H9 (cell line): ENCODE results near the gene PKNOX2. TPM values are rescaled to one million over a fixed set of nuclear protein-coding genes. Genes with fewer than 3 reads are reported as not detected.

Experiments
- DNase-seq: peaks from one replicate; pipeline ENCODE4 v3.0.0-alpha.2; 2017
- H2AFZ ChIP-seq: one replicate; pipeline ENCODE4 v1.6.1; 2013; ENCODE audit warnings: mild to moderate bottlenecking, low read length, control low read depth, moderate library complexity
- H2AK5ac ChIP-seq: 2 replicates; pipeline ENCODE4 v1.6.1; 2013; ENCODE audit warnings: low read length, control low read depth, mixed read lengths; ENCODE audit not compliant: insufficient read length
- H2BK120ac ChIP-seq: one replicate; pipeline ENCODE4 v1.6.1; 2013; ENCODE audit warnings: low read depth, mild to moderate bottlenecking, low read length, control low read depth, inconsistent platforms; ENCODE audit not compliant: poor library complexity, severe bottlenecking
- H2BK12ac ChIP-seq: 2 replicates; pipeline ENCODE4 v1.6.1; 2013; ENCODE audit warnings: low read length, control low read depth, mixed read lengths, low read depth; ENCODE audit not compliant: insufficient read length
- H2BK15ac ChIP-seq: 2 replicates; pipeline ENCODE4 v1.6.1; 2013; ENCODE audit warnings: low read depth, low read length, control low read depth
- H2BK20ac ChIP-seq: one replicate; pipeline ENCODE4 v1.6.1; 2013; ENCODE audit warnings: low read depth, mild to moderate bottlenecking, low read length, control low read depth, inconsistent platforms; ENCODE audit not compliant: poor library complexity, severe bottlenecking
- H2BK5ac ChIP-seq: 2 replicates; pipeline ENCODE4 v1.6.1; 2013; ENCODE audit warnings: low read length, control low read depth, mixed read lengths; ENCODE audit not compliant: insufficient read length
- H3K14ac ChIP-seq: 2 replicates; pipeline ENCODE4 v1.6.1; 2013; ENCODE audit warnings: low read length, control low read depth; ENCODE audit not compliant: insufficient read depth
- H3K18ac ChIP-seq: 2 replicates; pipeline ENCODE4 v1.6.1; 2013; ENCODE audit warnings: low read depth, mild to moderate bottlenecking, mixed read lengths, low read length, control low read depth; ENCODE audit not compliant: insufficient read length
- H3K23ac ChIP-seq: 2 replicates; pipeline ENCODE4 v1.6.1; 2013; ENCODE audit warnings: low read length, control low read depth, mixed read lengths, low read depth; ENCODE audit not compliant: insufficient read length
- H3K23me2 ChIP-seq: 2 replicates; pipeline ENCODE4 v1.6.1; 2013; ENCODE audit warnings: low read depth, mild to moderate bottlenecking, mixed read lengths, low read length, control low read depth; ENCODE audit not compliant: insufficient read length, poor library complexity, severe bottlenecking
- H3K27ac ChIP-seq: 2 replicates; pipeline ENCODE4 v1.5.1; 2013; ENCODE audit warnings: low read length, control low read depth, mixed read lengths, low read depth; ENCODE audit not compliant: insufficient read length
- H3K27me3 ChIP-seq: 2 replicates; pipeline ENCODE4 v1.6.1; 2013; ENCODE audit warnings: low read length, control low read depth, inconsistent platforms; ENCODE audit not compliant: insufficient read depth
- H3K4ac ChIP-seq: 2 replicates; pipeline ENCODE4 v1.6.1; 2013; ENCODE audit warnings: low read depth, mild to moderate bottlenecking, control low read depth, inconsistent platforms, low read length, moderate library complexity
- H3K4me1 ChIP-seq: 2 replicates; pipeline ENCODE4 v1.6.1; 2013; ENCODE audit warnings: low read length, control low read depth, inconsistent platforms; ENCODE audit not compliant: insufficient read depth
- H3K4me2 ChIP-seq: 2 replicates; pipeline ENCODE4 v1.6.1; 2013; ENCODE audit warnings: low read length, control low read depth, mixed read lengths; ENCODE audit not compliant: insufficient read length, insufficient read depth
- H3K56ac ChIP-seq: 2 replicates; pipeline ENCODE4 v1.6.1; 2013; ENCODE audit warnings: low read depth, mild to moderate bottlenecking, mixed read lengths, low read length, control low read depth; ENCODE audit not compliant: insufficient read length
- H3K79me1 ChIP-seq: 2 replicates; pipeline ENCODE4 v1.6.1; 2013; ENCODE audit warnings: low read depth, mild to moderate bottlenecking, moderate library complexity, low read length, control low read depth, inconsistent platforms; ENCODE audit not compliant: insufficient read depth, poor library complexity, severe bottlenecking
- H3K79me2 ChIP-seq: 2 replicates; pipeline ENCODE4 v1.6.1; 2013; ENCODE audit warnings: low read length, control low read depth, inconsistent platforms; ENCODE audit not compliant: insufficient read depth
- H3K9ac ChIP-seq: 2 replicates; pipeline ENCODE4 v1.6.1; 2013; ENCODE audit warnings: low read length, control low read depth, mixed read lengths; ENCODE audit not compliant: insufficient read length; ENCODE audit errors: extremely low read depth
- H3K9me3 ChIP-seq: one replicate; pipeline ENCODE4 v1.6.1; 2013; ENCODE audit warnings: low read depth, low read length, inconsistent platforms; ENCODE audit not compliant: control insufficient read depth
- H3T11ph ChIP-seq: one replicate; pipeline ENCODE4 v1.6.1; 2013; ENCODE audit warnings: mild to moderate bottlenecking, low read length, control low read depth, inconsistent platforms
- H4K20me1 ChIP-seq: one replicate; pipeline ENCODE4 v1.6.1; 2013; ENCODE audit not compliant: control insufficient read depth, insufficient read length, insufficient read depth
- H4K5ac ChIP-seq: 2 replicates; pipeline ENCODE4 v1.6.1; 2013; ENCODE audit warnings: low read depth, mild to moderate bottlenecking, mixed read lengths, low read length, control low read depth; ENCODE audit not compliant: insufficient read length
- H4K8ac ChIP-seq: replicated peaks from 2 replicates; pipeline ENCODE4 v1.6.1; 2013; ENCODE audit warnings: low read length, control low read depth, mixed read lengths, low read depth; ENCODE audit not compliant: insufficient read length
- H4K91ac ChIP-seq: 2 replicates; pipeline ENCODE4 v1.6.1; 2013; ENCODE audit warnings: low read depth, mild to moderate bottlenecking, moderate library complexity, mixed read lengths, low read length, control low read depth; ENCODE audit not compliant: insufficient read length
- H3K27ac Mint-ChIP-seq, 3 experiments: 2 replicates in 2 of 3; 3 replicates in 1 of 3; pipeline ENCODE4 v1.8.0; 2020 to 2021; ENCODE audit warnings: mixed read lengths in 3 of 3, mild to moderate bottlenecking in 1 of 3, moderate library complexity in 1 of 3
- H3K27me3 Mint-ChIP-seq: 2 replicates; pipeline ENCODE4 v1.8.0; 2021; ENCODE audit warnings: low read depth, mild to moderate bottlenecking, moderate library complexity, mixed read lengths
- H3K36me3 Mint-ChIP-seq, 3 experiments: 2 replicates in 2 of 3; 3 replicates in 1 of 3; pipeline ENCODE4 v1.8.0; 2020 to 2021; ENCODE audit warnings: low read depth in 3 of 3, mixed read lengths in 3 of 3; ENCODE audit not compliant: insufficient read depth in 1 of 3
- H3K4me1 Mint-ChIP-seq, 2 experiments: 2 replicates each; pipeline ENCODE4 v1.8.0; 2020; ENCODE audit warnings: mixed read lengths in 2 of 2
- H3K4me3 Mint-ChIP-seq, 2 experiments: 2 replicates in 1 of 2; 3 replicates in 1 of 2; pipeline ENCODE4 v1.8.0; 2020 to 2021; ENCODE audit warnings: mild to moderate bottlenecking in 2 of 2, mixed read lengths in 2 of 2, moderate library complexity in 1 of 2
- H3K9me3 Mint-ChIP-seq, 2 experiments: 2 replicates in 1 of 2; 3 replicates in 1 of 2; pipeline ENCODE4 v1.8.0; 2020; ENCODE audit warnings: mild to moderate bottlenecking in 2 of 2, mixed read lengths in 2 of 2, moderate library complexity in 1 of 2
- WGBS: extraction: QIAGEN DNeasy Blood & Tissue Kit; methylation state at CpG from one replicate; pipeline ENCODE4 v1.1.7; 2013; ENCODE audit warnings: missing lambda C conversion rate, low lambda C conversion rate, mixed read lengths; ENCODE audit not compliant: insufficient read length; ENCODE audit errors: extremely low coverage; 5-methylcytosine and 5-hydroxymethylcytosine counted together
- total RNA-seq: library from RNA; stranded (reverse); gene quantifications from 2 replicates; pipeline ENCODE4 v1.2.1, GENCODE V29; 2021
- TF ChIP-seq, protein P1 (sequence below): fragments of 200-600 bp; sonication (generic); conservative IDR thresholded peaks from 3 replicates; pipeline ENCODE4 v1.8.0; 2021; ENCODE audit warnings: antibody characterized with exemption, mild to moderate bottlenecking

The PKNOX2 gene
- total RNA-seq, 1 experiment from 2014 or later = 1.3 TPM

GRCh38 chr11:125257190-125257579, 92.6 kb downstream of the PKNOX2 start:
- DNase-seq = peak; percentile 73
- no peaks in the 10 kb centered on the region for H3K79me2 ChIP-seq
- H3K27me3 ChIP-seq = no peaks in the 10 kb centered on the region; the same call in 1 of the 2 replicates
- no peak overlapping the region for H2BK12ac ChIP-seq
- no peak overlapping the region for H3K56ac ChIP-seq
- no peak overlapping the region for H3K14ac ChIP-seq
- no peak overlapping the region for H4K8ac ChIP-seq
- H3K27ac ChIP-seq = no peak overlapping the region
- no peak overlapping the region for H3K4me2 ChIP-seq
- WGBS = no CpG with 5 or more reads among the region's 7 CpGs
- H3K23ac ChIP-seq = no peak overlapping the region
- H2BK15ac ChIP-seq = no peak overlapping the region
- no peak overlapping the region for H3K18ac ChIP-seq
- no peak overlapping the region for H3T11ph ChIP-seq
- no peak overlapping the region for H2AK5ac ChIP-seq
- Mint-ChIP-seq H3K9me3 (no peaks in the 10 kb centered on the region), H3K27ac (no peak overlapping the region), H3K36me3 (no peaks in the 10 kb centered on the region), H3K4me3 (no peak overlapping the region), H3K4me1 (peaks cover 36 to 44% of the 10 kb centered on the region in 2 experiments), H3K27me3 (peaks cover 20% of the 10 kb centered on the region)
- no peak overlapping the region for H4K91ac ChIP-seq
- no peak overlapping the region for H2AFZ ChIP-seq
- H4K20me1 ChIP-seq = no peaks in the 10 kb centered on the region
- no peak overlapping the region for H2BK20ac ChIP-seq
- H3K9ac ChIP-seq = no peak overlapping the region
- H4K5ac ChIP-seq = no peak overlapping the region
- peaks cover 5% of the 10 kb centered on the region for H3K23me2 ChIP-seq
- H2BK120ac ChIP-seq = no peak overlapping the region
- peaks cover 7% of the 10 kb centered on the region for H3K4me1 ChIP-seq
- H3K9me3 ChIP-seq = no peaks in the 10 kb centered on the region
- no peaks in the 10 kb centered on the region for H3K79me1 ChIP-seq
- TF ChIP-seq, protein P1, sequence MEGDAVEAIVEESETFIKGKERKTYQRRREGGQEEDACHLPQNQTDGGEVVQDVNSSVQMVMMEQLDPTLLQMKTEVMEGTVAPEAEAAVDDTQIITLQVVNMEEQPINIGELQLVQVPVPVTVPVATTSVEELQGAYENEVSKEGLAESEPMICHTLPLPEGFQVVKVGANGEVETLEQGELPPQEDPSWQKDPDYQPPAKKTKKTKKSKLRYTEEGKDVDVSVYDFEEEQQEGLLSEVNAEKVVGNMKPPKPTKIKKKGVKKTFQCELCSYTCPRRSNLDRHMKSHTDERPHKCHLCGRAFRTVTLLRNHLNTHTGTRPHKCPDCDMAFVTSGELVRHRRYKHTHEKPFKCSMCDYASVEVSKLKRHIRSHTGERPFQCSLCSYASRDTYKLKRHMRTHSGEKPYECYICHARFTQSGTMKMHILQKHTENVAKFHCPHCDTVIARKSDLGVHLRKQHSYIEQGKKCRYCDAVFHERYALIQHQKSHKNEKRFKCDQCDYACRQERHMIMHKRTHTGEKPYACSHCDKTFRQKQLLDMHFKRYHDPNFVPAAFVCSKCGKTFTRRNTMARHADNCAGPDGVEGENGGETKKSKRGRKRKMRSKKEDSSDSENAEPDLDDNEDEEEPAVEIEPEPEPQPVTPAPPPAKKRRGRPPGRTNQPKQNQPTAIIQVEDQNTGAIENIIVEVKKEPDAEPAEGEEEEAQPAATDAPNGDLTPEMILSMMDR = peak; percentile 67
- H3K4ac ChIP-seq = no peak overlapping the region
- H2BK5ac ChIP-seq = no peak overlapping the region
